ENCODE data around the gene NHSL1. TPM values are rescaled to one million over a fixed set of nuclear protein-coding genes. Genes with fewer than 3 reads are reported as not detected.

NHSL1 gene
- total RNA-seq, 1 experiment from 2014 or later, result 41.9 TPM

GRCh38 chr6:138468320-138469015, 30.8 kb downstream of the NHSL1 start:
- Mint-ChIP-seq H3K27me3 (ENCODE audit: insufficient read depth, unreplicated experiment) (no peaks in the 10 kb centered on the region), H3K4me1 (ENCODE audit: low read depth, unreplicated experiment) (peaks cover 19% of the 10 kb centered on the region), H3K27ac (ENCODE audit: unreplicated experiment) (peak overlapping the region; percentile 54), H3K9me3 (ENCODE audit: unreplicated experiment) (no peaks in the 10 kb centered on the region), H3K4me3 (ENCODE audit: unreplicated experiment) (no peak overlapping the region), H3K36me3 (ENCODE audit: insufficient read depth, unreplicated experiment) (peaks cover 40% of the 10 kb centered on the region)
- H3K4me3 ChIP-seq (ENCODE audit: low read depth, low read length), result no peak overlapping the region
- H3K4me1 ChIP-seq, result peaks cover 23% of the 10 kb centered on the region; the same call in 1 of the 2 replicates
- DNase-seq, result peak in 1 of 2 experiments; percentile 37
- BruUV-seq (replicated peaks), result no TSS peak
- intact Hi-C loops (cut with micrococcal nuclease; ENCODE audit: unreplicated experiment), result loop anchor here (1.0 kb wide), 1 partner anchor 36 kb away; no protein-coding TSS in a partner anchor
- TF ChIP-seq CTCF (IDR thresholded peaks at IDR 0.05; ENCODE audit: insufficient read depth in 1 of 2, low read depth in 1 of 2, low read length in 1 of 2, severe bottlenecking in 1 of 2, unreplicated experiment in 1 of 2), result no peak
- H3K9me3 ChIP-seq, result no peaks in the 10 kb centered on the region
- H3K36me3 ChIP-seq (ENCODE audit: control insufficient read depth, insufficient read depth, low read length), result no peaks in the 10 kb centered on the region; the same call in 1 of the 2 replicates
- H3K27me3 ChIP-seq (replicated peaks; ENCODE audit: control insufficient read depth, insufficient read depth, low read length), result no peaks in the 10 kb centered on the region
- ChIA-PET POLR2A (no interaction called here), CTCF (interaction anchor here (1.0 kb wide), 1 partner anchor 104 kb away, joined by 4 read pairs; no protein-coding TSS in a partner anchor)

- Histone ChIP-seq H3K4me1 (peaks cover 23% of the 10 kb centered on the region; the same call in 1 of the 2 replicates), H3K4me3 (ENCODE audit: low read depth, low read length) (no peak overlapping the region), H3K27me3 (replicated peaks; ENCODE audit: control insufficient read depth, insufficient read depth, low read length) (no peaks in the 10 kb centered on the region), H3K36me3 (ENCODE audit: control insufficient read depth, insufficient read depth, low read length) (no peaks in the 10 kb centered on the region; the same call in 1 of the 2 replicates), H3K9me3 (no peaks in the 10 kb centered on the region)
- Mint-ChIP-seq H3K36me3 (ENCODE audit: insufficient read depth, unreplicated experiment) (peaks cover 46% of the 10 kb centered on the region), H3K9me3 (ENCODE audit: unreplicated experiment) (no peaks in the 10 kb centered on the region), H3K27me3 (ENCODE audit: insufficient read depth, unreplicated experiment) (no peaks in the 10 kb centered on the region), H3K4me1 (ENCODE audit: low read depth, unreplicated experiment) (peaks cover 19% of the 10 kb centered on the region), H3K4me3 (ENCODE audit: unreplicated experiment) (no peak overlapping the region), H3K27ac (ENCODE audit: unreplicated experiment) (peak overlapping the region; percentile 54)
- intact Hi-C loops (cut with micrococcal nuclease; ENCODE audit: unreplicated experiment), result loop anchor here (1.0 kb wide), 1 partner anchor 36 kb away; no protein-coding TSS in a partner anchor
- no peak for DNase-seq
- CTCF ChIA-PET, result no interaction called here
- no peak for TF ChIP-seq CTCF (IDR thresholded peaks at IDR 0.05; ENCODE audit: insufficient read depth in 1 of 2, low read depth in 1 of 2, low read length in 1 of 2, severe bottlenecking in 1 of 2, unreplicated experiment in 1 of 2)
- POLR2A ChIA-PET, result no interaction called here
- no TSS peak for BruUV-seq (replicated peaks)
Observed at GRCh38 chr6:138467901-138468300, 31.4 kb downstream of the NHSL1 start.

GRCh38 chr6:138465007-138465645, 34.2 kb downstream of the NHSL1 start:
- Histone ChIP-seq H3K36me3 (ENCODE audit: control insufficient read depth, insufficient read depth, low read length) (no peaks in the 10 kb centered on the region; the same call in 1 of the 2 replicates), H3K4me1 (peaks cover 23% of the 10 kb centered on the region; the same call in 1 of the 2 replicates), H3K4me3 (ENCODE audit: low read depth, low read length) (no peak overlapping the region), H3K9me3 (no peaks in the 10 kb centered on the region), H3K27me3 (replicated peaks; ENCODE audit: control insufficient read depth, insufficient read depth, low read length) (no peaks in the 10 kb centered on the region)
- Mint-ChIP-seq H3K36me3 (ENCODE audit: insufficient read depth, unreplicated experiment) (peaks cover 52% of the 10 kb centered on the region), H3K27ac (ENCODE audit: unreplicated experiment) (peak overlapping the region; percentile 45), H3K9me3 (ENCODE audit: unreplicated experiment) (peaks cover 11% of the 10 kb centered on the region), H3K4me1 (ENCODE audit: low read depth, unreplicated experiment) (peaks cover 29% of the 10 kb centered on the region), H3K4me3 (ENCODE audit: unreplicated experiment) (no peak overlapping the region), H3K27me3 (ENCODE audit: insufficient read depth, unreplicated experiment) (no peaks in the 10 kb centered on the region)
- no peak for DNase-seq
- ChIA-PET CTCF (interaction anchor here (0.6 kb wide), 1 partner anchor 44 kb away, joined by 4 read pairs; no protein-coding TSS in a partner anchor), POLR2A (no interaction called here)
- TF ChIP-seq CTCF (IDR thresholded peaks at IDR 0.05; ENCODE audit: insufficient read depth in 1 of 2, low read depth in 1 of 2, low read length in 1 of 2, severe bottlenecking in 1 of 2, unreplicated experiment in 1 of 2), result no peak
- BruUV-seq (replicated peaks), result no TSS peak
- intact Hi-C loops (cut with micrococcal nuclease; ENCODE audit: unreplicated experiment), result no loop called here
